MM.1S (cell line): ENCODE results near the gene ETV3L.

ENCODE experiments used
- DNase-seq: peaks from one replicate; pipeline ENCODE4 v3.0.0-alpha.2; 2015
- H2AFZ ChIP-seq: fragments of 300-600 bp; sonication (generic); 2 replicates; pipeline ENCODE4 v1.6.0; 2016; ENCODE audit warnings: antibody characterized with exemption, low read length
- H3F3A ChIP-seq: fragments of 300-600 bp; sonication (generic); 2 replicates; pipeline ENCODE4 v1.6.1; 2016; ENCODE audit warnings: mild to moderate bottlenecking, antibody characterized with exemption, low read length, moderate library complexity, mixed read lengths; ENCODE audit not compliant: insufficient read depth
- H3K27ac ChIP-seq: fragments of 300-600 bp; sonication (generic); 2 replicates; pipeline ENCODE4 v1.5.1; 2016; ENCODE audit warnings: mild to moderate bottlenecking, low read length
- H3K27me3 ChIP-seq: fragments of 300-600 bp; sonication (generic); replicated peaks from 2 replicates; pipeline ENCODE4 v1.6.0; 2016; ENCODE audit warnings: low read length; ENCODE audit not compliant: insufficient read depth
- H3K36me3 ChIP-seq: fragments of 300-600 bp; sonication (generic); replicated peaks from 2 replicates; pipeline ENCODE4 v1.6.1; 2016; ENCODE audit warnings: mild to moderate bottlenecking, low read length, mixed read lengths; ENCODE audit not compliant: insufficient read depth
- H3K4me1 ChIP-seq: fragments of 300-600 bp; sonication (generic); 2 replicates; pipeline ENCODE4 v1.6.1; 2016; ENCODE audit warnings: low read length, mixed read lengths
- H3K4me2 ChIP-seq: fragments of 300-600 bp; sonication (generic); 2 replicates; pipeline ENCODE4 v1.6.0; 2016; ENCODE audit warnings: low read depth, low read length
- H3K4me3 ChIP-seq: fragments of 300-600 bp; sonication (generic); 2 replicates; pipeline ENCODE4 v1.5.1; 2016; ENCODE audit warnings: low read length, mixed read lengths
- H3K79me2 ChIP-seq: fragments of 300-600 bp; sonication (generic); 2 replicates; pipeline ENCODE4 v1.6.1; 2016; ENCODE audit warnings: mixed run types, low read length, mixed read lengths
- H3K9ac ChIP-seq: fragments of 300-600 bp; sonication (generic); 2 replicates; pipeline ENCODE4 v1.6.1; 2016; ENCODE audit warnings: low read length, mixed read lengths
- H3K9me2 ChIP-seq: fragments of 300-600 bp; sonication (generic); replicated peaks from 2 replicates; pipeline ENCODE4 v1.6.1; 2016; ENCODE audit warnings: mild to moderate bottlenecking, low read length, mixed read lengths; ENCODE audit not compliant: insufficient read depth
- H3K9me3 ChIP-seq: fragments of 300-600 bp; sonication (generic); replicated peaks from 2 replicates; pipeline ENCODE4 v1.6.1; 2016; ENCODE audit warnings: mild to moderate bottlenecking, low read length, mixed read lengths; ENCODE audit not compliant: insufficient read depth
- H4K20me1 ChIP-seq: fragments of 300-600 bp; sonication (generic); 2 replicates; pipeline ENCODE4 v1.6.1; 2016; ENCODE audit warnings: mild to moderate bottlenecking, low read length, moderate library complexity, mixed read lengths; ENCODE audit not compliant: insufficient read depth
- EZH2 ChIP-seq: fragments of 300-600 bp; sonication (generic); optimal IDR thresholded peaks from 2 replicates; pipeline ENCODE3; 2017; ENCODE audit warnings: low read depth, mild to moderate bottlenecking, antibody characterized with exemption, low read length, mixed read lengths
- EZH2phosphoT487 ChIP-seq: fragments of 300-600 bp; sonication (generic); IDR thresholded peaks from 2 replicates; pipeline ENCODE4 v1.6.1; 2018; ENCODE audit warnings: antibody characterized with exemption, low read length
- TF ChIP-seq, protein P1 (sequence below): fragments of 300-600 bp; sonication (generic); IDR thresholded peaks from 2 replicates; pipeline ENCODE4 v1.5.1; 2016; ENCODE audit warnings: antibody characterized with exemption, low read length, mixed read lengths

ETV3L gene

DNA sequence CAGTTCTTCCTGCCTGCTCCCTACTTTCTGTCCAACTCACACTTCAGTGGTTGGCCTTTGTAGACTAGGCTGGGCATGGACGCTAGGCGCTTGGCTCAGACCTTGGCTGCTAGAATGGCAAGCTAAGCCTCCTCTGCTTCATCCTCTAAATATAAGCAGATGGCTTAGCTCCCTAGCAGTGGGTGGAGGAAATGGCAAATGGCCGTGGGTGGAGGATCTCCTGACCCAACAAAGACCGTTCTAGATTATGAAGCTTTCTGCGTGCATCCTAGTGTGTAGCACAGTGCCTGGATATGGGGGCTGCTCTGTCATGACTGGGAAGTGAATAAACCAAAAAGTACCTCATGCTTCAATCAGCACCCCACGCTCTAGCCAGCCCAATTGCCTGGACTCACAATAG lies 10.4 kb upstream of the ETV3L start:
- Histone ChIP-seq H3K4me3 (no peak overlapping the region), H3K9me2 (no peaks in the 10 kb centered on the region), H3K79me2 (no peaks in the 10 kb centered on the region), H3K36me3 (no peaks in the 10 kb centered on the region), H3K4me2 (no peak overlapping the region), H3F3A (no peaks in the 10 kb centered on the region), H3K27me3 (peaks cover 19% of the 10 kb centered on the region), H2AFZ (no peak overlapping the region), H3K9me3 (no peaks in the 10 kb centered on the region), H3K27ac (no peak overlapping the region), H3K4me1 (peaks cover 11% of the 10 kb centered on the region), H4K20me1 (no peaks in the 10 kb centered on the region), H3K9ac (no peak overlapping the region)
- no peak for DNase-seq
- TF ChIP-seq EZH2phosphoT487: no peak
- TF ChIP-seq, protein P1, sequence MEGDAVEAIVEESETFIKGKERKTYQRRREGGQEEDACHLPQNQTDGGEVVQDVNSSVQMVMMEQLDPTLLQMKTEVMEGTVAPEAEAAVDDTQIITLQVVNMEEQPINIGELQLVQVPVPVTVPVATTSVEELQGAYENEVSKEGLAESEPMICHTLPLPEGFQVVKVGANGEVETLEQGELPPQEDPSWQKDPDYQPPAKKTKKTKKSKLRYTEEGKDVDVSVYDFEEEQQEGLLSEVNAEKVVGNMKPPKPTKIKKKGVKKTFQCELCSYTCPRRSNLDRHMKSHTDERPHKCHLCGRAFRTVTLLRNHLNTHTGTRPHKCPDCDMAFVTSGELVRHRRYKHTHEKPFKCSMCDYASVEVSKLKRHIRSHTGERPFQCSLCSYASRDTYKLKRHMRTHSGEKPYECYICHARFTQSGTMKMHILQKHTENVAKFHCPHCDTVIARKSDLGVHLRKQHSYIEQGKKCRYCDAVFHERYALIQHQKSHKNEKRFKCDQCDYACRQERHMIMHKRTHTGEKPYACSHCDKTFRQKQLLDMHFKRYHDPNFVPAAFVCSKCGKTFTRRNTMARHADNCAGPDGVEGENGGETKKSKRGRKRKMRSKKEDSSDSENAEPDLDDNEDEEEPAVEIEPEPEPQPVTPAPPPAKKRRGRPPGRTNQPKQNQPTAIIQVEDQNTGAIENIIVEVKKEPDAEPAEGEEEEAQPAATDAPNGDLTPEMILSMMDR: no peak
- no peak for TF ChIP-seq EZH2

- Histone ChIP-seq H2AFZ (no peak overlapping the region), H4K20me1 (no peaks in the 10 kb centered on the region), H3K9me3 (no peaks in the 10 kb centered on the region), H3K79me2 (no peaks in the 10 kb centered on the region), H3K4me2 (no peak overlapping the region), H3K9ac (no peak overlapping the region), H3K4me3 (no peak overlapping the region), H3K36me3 (no peaks in the 10 kb centered on the region), H3F3A (no peaks in the 10 kb centered on the region), H3K27me3 (peaks cover 19% of the 10 kb centered on the region), H3K9me2 (no peaks in the 10 kb centered on the region), H3K4me1 (peaks cover 11% of the 10 kb centered on the region), H3K27ac (no peak overlapping the region)
- no peak for TF ChIP-seq EZH2phosphoT487
- no peak for TF ChIP-seq EZH2
- TF ChIP-seq, protein P1: no peak
- DNase-seq: peak; percentile 4
These were observed 8.8 kb upstream of the ETV3L start for GRCh38 chr1:157108448-157108847.

GRCh38 chr1:157107702-157108101 lies 8.1 kb upstream of the ETV3L start:
- no peaks in the 10 kb centered on the region for H4K20me1 ChIP-seq
- no peaks in the 10 kb centered on the region for H3K79me2 ChIP-seq
- no peak overlapping the region for H3K4me2 ChIP-seq
- H3K9ac ChIP-seq: no peak overlapping the region
- H3K36me3 ChIP-seq: no peaks in the 10 kb centered on the region
- no peak overlapping the region for H2AFZ ChIP-seq
- no peak overlapping the region for H3K4me3 ChIP-seq
- H3K9me3 ChIP-seq: no peaks in the 10 kb centered on the region
- H3K4me1 ChIP-seq: peaks cover 11% of the 10 kb centered on the region
- H3K27me3 ChIP-seq: peaks cover 16% of the 10 kb centered on the region
- no peak for TF ChIP-seq EZH2
- TF ChIP-seq EZH2phosphoT487: no peak
- TF ChIP-seq, protein P1: no peak
- H3K9me2 ChIP-seq: no peaks in the 10 kb centered on the region
- H3F3A ChIP-seq: no peaks in the 10 kb centered on the region
- no peak for DNase-seq
- no peak overlapping the region for H3K27ac ChIP-seq
